Measurements from ENCODE around the gene OR52E5. TPM values are rescaled to one million over a fixed set of nuclear protein-coding genes. Genes with fewer than 3 reads are reported as not detected.

OR52E5 gene
- total RNA-seq, 1 experiment from 2014 or later = not detected

- TF ChIP-seq CEBPB (IDR thresholded peaks at IDR 0.05; ENCODE audit: low read depth) (no peak), EZH2 (IDR thresholded peaks at IDR 0.05) (no peak), TCF7L2 (IDR thresholded peaks at IDR 0.05; ENCODE audit: borderline replicate concordance, extremely low read depth, insufficient read depth, insufficient read length) (no peak), YY1 (IDR thresholded peaks at IDR 0.05; ENCODE audit: extremely low read depth, insufficient replicate concordance, low read depth, low read length) (no peak), SRF (IDR thresholded peaks at IDR 0.05; ENCODE audit: low read depth) (no peak), REST (IDR thresholded peaks at IDR 0.05; ENCODE audit: low read depth) (no peak), POLR2A (IDR thresholded peaks at IDR 0.05; ENCODE audit: borderline replicate concordance, extremely low read depth, insufficient read depth, insufficient read length) (no peak), SIN3A (IDR thresholded peaks at IDR 0.05; ENCODE audit: low read depth) (no peak), MAX (IDR thresholded peaks at IDR 0.05) (no peak), ATF3 (IDR thresholded peaks at IDR 0.05) (no peak), ELF1 (IDR thresholded peaks at IDR 0.05; ENCODE audit: borderline replicate concordance, low read depth) (no peak), ZNF274 (IDR thresholded peaks at IDR 0.05; ENCODE audit: low read depth, low read length) (no peak), EZH2phosphoT487 (IDR thresholded peaks at IDR 0.05; ENCODE audit: borderline replicate concordance) (no peak), FOSL1 (IDR thresholded peaks at IDR 0.05; ENCODE audit: low read depth) (no peak), RAD21 (IDR thresholded peaks at IDR 0.05; ENCODE audit: low read depth) (no peak)
- ChIA-PET RAD21 (ENCODE audit: low non-redundant PET in 1 of 2, low total read pairs in 2 of 2, uncharacterized antibody in 2 of 2, unreplicated experiment in 2 of 2) (no interaction called here), POLR2A (no interaction called here), CTCF (no interaction called here)
- DNase-seq (ENCODE audit: low read depth, low spot score) (no peak), ATAC-seq (no peak)
- intact Hi-C loops (cut with micrococcal nuclease) = no loop called here
- no peaks in the 10 kb centered on the region for H3K36me3 ChIP-seq (ENCODE audit: control insufficient read depth in 1 of 2, insufficient read depth in 2 of 2, low read length in 2 of 2)
- H2AFZ ChIP-seq (ENCODE audit: low read depth, low read length, poor library complexity, severe bottlenecking) = no peak overlapping the region
- no peak overlapping the region for H3K27ac ChIP-seq (ENCODE audit: low read depth, low read length)
- H3K27me3 ChIP-seq (ENCODE audit: insufficient read depth, low read length) = peaks cover 28% of the 10 kb centered on the region
- BruUV-seq (replicated peaks) = no TSS peak
- H3K9me3 ChIP-seq (ENCODE audit: control insufficient read depth in 1 of 2, insufficient read depth in 1 of 2, low read depth in 1 of 2, low read length in 2 of 2) = no peaks in the 10 kb centered on the region
- H3K4me1 ChIP-seq (ENCODE audit: control insufficient read depth in 1 of 2, insufficient read depth in 2 of 2, low read length in 2 of 2) = no peaks in the 10 kb centered on the region
- no peaks in the 10 kb centered on the region for H3K79me2 ChIP-seq (ENCODE audit: insufficient read depth, low read length)
- H4K20me1 ChIP-seq (ENCODE audit: insufficient read depth) = no peaks in the 10 kb centered on the region
- no peak overlapping the region for H3K4me3 ChIP-seq (replicated peaks in 1 of 2; ENCODE audit: low read depth in 1 of 2, low read length in 2 of 2)
- no peak overlapping the region for H3K4me2 ChIP-seq (ENCODE audit: low read length)
- no peak overlapping the region for H3K9ac ChIP-seq (ENCODE audit: low read length)
- H3K9me2 ChIP-seq (ENCODE audit: insufficient read depth) = no peaks in the 10 kb centered on the region
Measured at GRCh38 chr11:5938603-5938965, 45.6 kb downstream of the OR52E5 start.

Data from HCT116 (cell line).